A549 (cell line): Measurements from ENCODE around the gene CCR3.

ENCODE experiments used
- BHLHE40 ChIP-seq: IDR thresholded peaks from 2 replicates; pipeline ENCODE4 v1.6.1; 2012; ENCODE audit warnings: low read depth, low read length, inconsistent platforms
- CEBPB ChIP-seq, 2 experiments: fragments of >200 bp in 1 of 2; sonication (Bioruptor Twin) in 1 of 2; formaldehyde crosslinking in 1 of 2; IDR thresholded peaks; 2 replicates each; pipeline ENCODE4 v1.6.1; 2012 to 2016
- CTCF ChIP-seq: fragments of >200 bp; sonication (Bioruptor Twin); formaldehyde crosslinking; IDR thresholded peaks from 3 replicates; pipeline ENCODE4 v1.5.1; 2016
- FOSL2 ChIP-seq, 2 experiments: fragments of 450-650 bp in 1 of 2; fragments of >200 bp in 1 of 2; sonication (Bioruptor Twin) in 1 of 2; formaldehyde crosslinking; IDR thresholded peaks; 2 replicates each; pipeline versions ENCODE4 v1.5.0 to v1.6.1; 2016 to 2020; ENCODE audit warnings: mild to moderate bottlenecking in 1 of 2, moderate library complexity in 1 of 2
- GATA3 ChIP-seq: IDR thresholded peaks from 2 replicates; pipeline ENCODE4 v1.6.1; 2012; ENCODE audit warnings: borderline replicate concordance
- HDAC2 ChIP-seq: fragments of 200-600 bp; sonication (generic); IDR thresholded peaks from 2 replicates; pipeline ENCODE4 v1.6.1; 2016
- HEYL ChIP-seq: fragments of 250-450 bp; sonication (Bioruptor Pico); IDR thresholded peaks from 2 replicates; pipeline ENCODE4 v1.8.0; 2021; ENCODE audit warnings: mild to moderate bottlenecking, moderate library complexity
- JUNB ChIP-seq: fragments of >200 bp; sonication (Bioruptor Twin); formaldehyde crosslinking; IDR thresholded peaks from 2 replicates; pipeline ENCODE4 v1.6.1; 2016
- POLR2A ChIP-seq: IDR thresholded peaks from 2 replicates; pipeline ENCODE4 v1.6.1; 2012; ENCODE audit warnings: mild to moderate bottlenecking, low read length
- ZFP36 ChIP-seq: fragments of 450-650 bp; IDR thresholded peaks from 2 replicates; pipeline ENCODE4 v1.6.1; 2014; ENCODE audit warnings: borderline replicate concordance; ENCODE audit not compliant: partially characterized antibody

DNA sequence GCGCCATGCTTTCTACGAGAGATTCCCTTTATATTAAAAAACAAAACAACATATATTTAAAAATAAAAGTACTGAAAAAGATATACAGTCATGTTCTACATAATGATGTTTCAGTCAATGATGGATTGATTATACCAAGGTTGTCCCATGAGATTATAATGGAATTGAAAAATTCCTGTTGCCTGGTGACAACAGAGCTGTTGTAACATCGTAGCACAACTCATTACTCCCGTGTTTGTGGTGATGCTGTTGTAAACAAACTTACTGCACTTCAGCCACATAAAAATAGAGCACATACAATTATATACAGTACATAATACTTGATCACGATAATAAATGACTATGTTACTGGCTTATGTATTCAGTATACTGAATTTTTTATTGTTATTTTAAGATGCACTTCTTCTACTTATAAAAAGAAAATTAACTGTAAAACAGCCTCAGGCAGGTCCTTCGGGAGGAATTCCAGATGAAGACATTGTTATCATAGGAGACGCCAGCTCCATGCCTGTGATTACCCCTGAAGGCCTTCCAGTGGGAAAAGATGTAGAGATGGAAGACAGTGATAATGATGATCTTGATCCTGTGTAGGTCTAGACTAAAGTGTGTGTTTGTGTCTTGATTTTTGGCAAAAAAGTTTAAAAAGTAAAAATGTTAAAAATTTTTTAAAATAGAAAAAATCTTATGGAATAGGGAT lies 45.9 kb upstream of the CCR3 start:
- TF ChIP-seq CTCF (no peak), BHLHE40 (no peak), FOSL2 (IDR thresholded peaks at IDR 0.05) (no peak), FOSL2 (CRISPR knock-in tag; IDR thresholded peaks at IDR 0.05) (no peak), ZFP36 (no peak), HEYL (CRISPR knock-in tag) (no peak), POLR2A (no peak), GATA3 (no peak), JUNB (no peak), CEBPB (IDR thresholded peaks at IDR 0.05) (no peak), HDAC2 (no peak)
